ENCODE measurements around the gene GPR107.

DNA sequence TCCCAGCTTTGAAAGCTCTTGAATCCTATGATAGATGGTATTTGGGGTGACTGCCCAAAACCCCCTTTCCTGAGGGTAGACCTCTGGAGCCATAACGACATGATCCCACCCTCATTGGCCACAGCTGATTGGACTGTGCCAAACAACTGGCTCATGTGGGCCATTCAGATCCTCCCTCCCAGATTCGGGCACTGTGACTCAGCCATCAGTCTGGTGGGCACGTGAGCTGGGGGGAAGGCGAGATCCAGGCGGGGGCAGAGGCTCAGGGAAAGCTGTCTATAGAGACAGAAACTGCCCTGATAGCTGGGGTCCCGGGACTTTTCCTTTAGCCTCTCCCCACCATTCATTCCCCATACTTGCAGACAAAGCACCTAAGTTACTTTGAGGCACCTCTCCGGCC is 103.4 kb downstream of the GPR107 start:
- TF ChIP-seq SP1 (IDR thresholded peaks at IDR 0.05; ENCODE audit: low read depth, low read length) (no peak), RFX5 (IDR thresholded peaks at IDR 0.05; ENCODE audit: borderline replicate concordance, low read depth, low read length) (no peak), POLR2A (IDR thresholded peaks at IDR 0.05; ENCODE audit: control extremely low read depth in 1 of 2, low read depth in 2 of 2, low read length in 2 of 2) (no peak), SAP30 (IDR thresholded peaks at IDR 0.05; ENCODE audit: insufficient read depth, insufficient replicate concordance, low read length) (no peak), EZH2 (IDR thresholded peaks at IDR 0.05; ENCODE audit: low read depth, low read length, severe bottlenecking) (no peak), ZNF274 (IDR thresholded peaks at IDR 0.05; ENCODE audit: borderline replicate concordance, extremely low read depth, low read length) (no peak), RAD21 (IDR thresholded peaks at IDR 0.05 in 1 of 2, conservative IDR thresholded peaks at IDR 0.05 in 1 of 2; ENCODE audit: low read depth in 2 of 2, low read length in 2 of 2) (no peak), TAF1 (IDR thresholded peaks at IDR 0.05; ENCODE audit: low read depth, low read length) (no peak), YY1 (IDR thresholded peaks at IDR 0.05; ENCODE audit: low read depth, low read length) (no peak), POLR2AphosphoS5 (IDR thresholded peaks at IDR 0.05; ENCODE audit: low read depth, low read length) (no peak)
- TF ChIP-seq, protein P1, sequence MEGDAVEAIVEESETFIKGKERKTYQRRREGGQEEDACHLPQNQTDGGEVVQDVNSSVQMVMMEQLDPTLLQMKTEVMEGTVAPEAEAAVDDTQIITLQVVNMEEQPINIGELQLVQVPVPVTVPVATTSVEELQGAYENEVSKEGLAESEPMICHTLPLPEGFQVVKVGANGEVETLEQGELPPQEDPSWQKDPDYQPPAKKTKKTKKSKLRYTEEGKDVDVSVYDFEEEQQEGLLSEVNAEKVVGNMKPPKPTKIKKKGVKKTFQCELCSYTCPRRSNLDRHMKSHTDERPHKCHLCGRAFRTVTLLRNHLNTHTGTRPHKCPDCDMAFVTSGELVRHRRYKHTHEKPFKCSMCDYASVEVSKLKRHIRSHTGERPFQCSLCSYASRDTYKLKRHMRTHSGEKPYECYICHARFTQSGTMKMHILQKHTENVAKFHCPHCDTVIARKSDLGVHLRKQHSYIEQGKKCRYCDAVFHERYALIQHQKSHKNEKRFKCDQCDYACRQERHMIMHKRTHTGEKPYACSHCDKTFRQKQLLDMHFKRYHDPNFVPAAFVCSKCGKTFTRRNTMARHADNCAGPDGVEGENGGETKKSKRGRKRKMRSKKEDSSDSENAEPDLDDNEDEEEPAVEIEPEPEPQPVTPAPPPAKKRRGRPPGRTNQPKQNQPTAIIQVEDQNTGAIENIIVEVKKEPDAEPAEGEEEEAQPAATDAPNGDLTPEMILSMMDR (IDR thresholded peaks at IDR 0.05; ENCODE audit: control extremely low read depth in 1 of 3, insufficient read depth in 1 of 3, low read depth in 1 of 3, low read length in 3 of 3): no peak
- TF ChIP-seq, protein P2, sequence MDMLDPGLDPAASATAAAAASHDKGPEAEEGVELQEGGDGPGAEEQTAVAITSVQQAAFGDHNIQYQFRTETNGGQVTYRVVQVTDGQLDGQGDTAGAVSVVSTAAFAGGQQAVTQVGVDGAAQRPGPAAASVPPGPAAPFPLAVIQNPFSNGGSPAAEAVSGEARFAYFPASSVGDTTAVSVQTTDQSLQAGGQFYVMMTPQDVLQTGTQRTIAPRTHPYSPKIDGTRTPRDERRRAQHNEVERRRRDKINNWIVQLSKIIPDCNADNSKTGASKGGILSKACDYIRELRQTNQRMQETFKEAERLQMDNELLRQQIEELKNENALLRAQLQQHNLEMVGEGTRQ (IDR thresholded peaks at IDR 0.05; ENCODE audit: low read length): no peak
